ENCODE results near the gene CPTP.

DNA sequence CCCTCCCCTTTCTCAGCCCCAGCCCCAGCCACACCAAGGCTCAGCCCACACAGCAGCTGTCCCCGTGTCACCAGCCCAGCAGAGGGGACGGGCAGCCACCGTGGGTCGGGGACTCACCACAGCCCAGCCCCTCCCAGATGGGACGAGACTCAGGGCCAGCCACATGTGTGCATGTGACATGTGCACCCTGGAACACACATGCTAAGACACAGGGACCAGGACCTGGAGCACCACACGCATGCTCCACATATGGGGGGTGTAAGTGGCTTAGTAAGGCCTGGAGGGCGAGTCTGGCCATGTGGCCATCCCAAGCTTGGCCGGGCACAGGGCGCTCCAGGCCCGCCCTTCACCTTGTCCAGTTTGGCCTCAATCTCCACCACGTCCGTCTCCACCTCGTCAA lies 20.9 kb upstream of the CPTP start:
- TF ChIP-seq POLR2AphosphoS5 (IDR thresholded peaks at IDR 0.05; ENCODE audit: insufficient read depth in 1 of 2, low read depth in 1 of 2), result no peak
- TF ChIP-seq POLR2A (IDR thresholded peaks at IDR 0.05), result no peak
